GM12801 (cell line): ENCODE data around the gene LDAF1.

Experiments used
- CTCF ChIP-seq: IDR thresholded peaks from one replicate; pipeline ENCODE4 v1.5.1; 2011; ENCODE audit warnings: control low read depth; ENCODE audit not compliant: insufficient read length; ENCODE audit errors: extremely low read depth

Gene LDAF1

DNA sequence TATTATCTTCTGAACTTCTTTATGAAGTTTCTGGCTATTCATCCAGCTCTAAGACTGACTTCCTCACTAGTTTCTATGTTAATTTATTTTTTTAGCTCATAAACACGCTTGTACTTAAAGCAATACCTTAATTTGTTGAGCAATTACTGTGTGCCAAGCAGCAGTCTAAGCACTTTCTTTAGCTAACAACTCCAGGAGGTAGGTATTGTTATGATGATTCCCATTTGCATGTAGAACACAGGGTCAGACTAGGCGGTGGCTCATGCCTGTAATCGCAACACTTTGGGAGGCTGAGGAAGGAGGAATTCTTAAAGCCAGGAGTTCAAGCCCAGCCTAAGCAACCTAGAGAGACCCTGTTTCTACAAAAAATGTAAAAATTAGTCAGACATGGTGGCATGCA, 27.7 kb upstream of the LDAF1 start:
- TF ChIP-seq CTCF = no peak

- no peak for TF ChIP-seq CTCF
Observed at GRCh38 chr16:21134053-21134452, 24.4 kb upstream of the LDAF1 start.

- no peak for TF ChIP-seq CTCF
Observed at GRCh38 chr16:21145738-21146137, 12.7 kb upstream of the LDAF1 start.

DNA sequence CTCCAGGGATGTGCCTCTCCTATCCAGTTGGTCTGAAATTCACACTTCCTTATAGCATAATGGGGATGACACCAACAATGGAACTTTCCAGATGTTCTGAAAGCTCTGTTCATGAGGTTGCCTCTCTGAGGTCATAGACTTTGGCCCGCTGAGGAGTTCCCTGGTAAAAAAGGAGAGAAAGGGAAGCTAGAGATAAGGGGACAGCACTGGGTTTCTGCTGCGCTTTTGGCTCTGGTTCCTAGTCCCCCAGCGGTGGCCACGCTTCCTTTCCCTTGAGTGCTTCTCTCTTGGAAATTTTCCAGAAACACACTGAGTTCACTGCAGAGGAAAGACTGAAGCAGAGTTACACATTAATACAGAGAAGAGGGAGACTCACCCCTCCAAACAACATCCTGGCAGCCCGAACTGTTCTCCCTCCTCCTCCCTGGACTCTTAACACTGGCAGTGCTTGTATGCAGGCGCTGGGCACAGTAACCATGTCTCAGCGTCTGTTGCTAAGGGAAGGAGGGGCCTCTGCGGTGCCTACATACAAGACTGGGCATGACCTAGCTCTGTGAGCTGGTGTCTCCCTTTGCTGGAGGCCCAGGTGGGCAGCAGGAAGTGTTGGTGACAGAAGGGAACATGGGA, 8.0 kb upstream of the LDAF1 start, which contains the start of gene DNAH3:
Gene DNAH3, minus strand, starts transcription at position 472 of the 627 bp plus-strand sequence. CDS start 527 bp downstream, outside the sequence.
- no peak for TF ChIP-seq CTCF

DNA sequence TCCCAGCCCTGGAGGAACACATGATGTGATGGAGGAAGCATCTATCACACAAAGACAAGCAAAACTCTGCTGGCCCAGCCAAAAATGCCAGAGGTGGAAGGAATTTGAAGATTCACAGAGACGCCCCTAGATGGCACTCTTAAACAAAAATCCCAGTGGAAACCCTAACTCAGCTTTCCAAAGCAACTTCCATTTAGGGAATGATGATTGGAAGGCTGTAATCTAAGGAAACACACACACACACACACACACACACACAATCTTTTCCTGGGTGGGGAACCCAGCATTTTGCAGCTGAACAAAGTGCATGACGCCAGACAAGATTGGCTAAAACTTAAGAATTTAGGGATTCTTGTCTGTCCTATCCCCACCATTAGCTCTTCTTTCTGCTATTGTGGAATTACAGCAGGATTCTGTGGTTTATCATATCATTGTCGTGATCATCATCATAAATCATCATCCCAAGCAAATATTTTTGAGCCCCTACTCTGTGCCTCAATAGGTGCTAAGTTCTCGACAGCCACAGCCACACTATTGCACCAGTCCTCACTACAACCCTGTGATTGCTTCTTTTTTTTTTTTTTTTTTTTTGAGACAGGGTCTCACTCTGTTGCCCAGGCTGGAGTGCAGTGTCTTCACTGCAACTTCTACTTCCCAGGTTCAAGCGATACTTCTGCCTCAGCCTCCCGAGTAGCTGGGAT, 1.6 kb upstream of the LDAF1 start:
- TF ChIP-seq CTCF = no peak

DNA sequence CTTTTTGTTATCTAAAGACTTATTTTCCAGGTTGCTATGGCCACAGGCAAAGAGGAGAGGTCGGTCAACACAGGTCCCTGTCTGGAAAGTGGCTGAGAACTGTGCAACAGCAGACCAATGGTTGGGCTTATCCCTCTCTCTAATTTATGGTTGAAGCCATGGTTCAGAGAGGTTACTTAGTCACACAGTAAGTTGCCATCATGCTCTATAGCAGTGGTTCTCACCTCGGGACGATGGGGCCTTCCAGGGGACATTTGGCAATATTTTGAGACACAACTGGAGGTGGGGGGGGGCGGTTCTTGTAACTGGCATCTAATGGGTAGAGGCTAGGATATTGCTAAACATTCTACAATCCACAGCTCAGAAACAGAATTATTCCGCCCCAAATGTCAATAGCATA, 842 bp upstream of the LDAF1 start:
- TF ChIP-seq CTCF = no peak

- TF ChIP-seq CTCF = no peak
Observed at GRCh38 chr16:21159281-21159951, 942 bp downstream of the LDAF1 start.
